HG02642 (cell line): ENCODE data around the gene ARHGAP15.

Experiments used
- ATAC-seq: cut with Tn5 transposase; IDR thresholded peaks from one replicate; pipeline ENCODE4 v1.9.1; 2021; ENCODE audit warnings: mild to moderate bottlenecking; ENCODE audit not compliant: unreplicated experiment, poor library complexity

ARHGAP15 gene

DNA sequence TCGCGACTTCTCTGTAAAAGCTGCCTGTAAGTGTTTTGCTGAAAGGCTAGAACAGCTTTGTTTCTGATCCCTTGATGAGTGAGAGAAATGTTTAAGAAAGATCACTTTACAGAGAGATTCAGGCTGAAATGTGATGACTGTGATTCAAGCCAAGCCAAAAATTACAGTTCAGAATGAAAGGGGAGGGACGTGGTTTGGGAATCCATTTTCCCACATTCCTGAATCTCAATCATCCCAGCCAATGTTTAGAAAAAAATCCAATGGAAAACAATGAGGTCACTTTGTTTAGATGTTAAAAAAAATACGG, 416.7 kb downstream of the ARHGAP15 start:
- ATAC-seq = no peak

DNA sequence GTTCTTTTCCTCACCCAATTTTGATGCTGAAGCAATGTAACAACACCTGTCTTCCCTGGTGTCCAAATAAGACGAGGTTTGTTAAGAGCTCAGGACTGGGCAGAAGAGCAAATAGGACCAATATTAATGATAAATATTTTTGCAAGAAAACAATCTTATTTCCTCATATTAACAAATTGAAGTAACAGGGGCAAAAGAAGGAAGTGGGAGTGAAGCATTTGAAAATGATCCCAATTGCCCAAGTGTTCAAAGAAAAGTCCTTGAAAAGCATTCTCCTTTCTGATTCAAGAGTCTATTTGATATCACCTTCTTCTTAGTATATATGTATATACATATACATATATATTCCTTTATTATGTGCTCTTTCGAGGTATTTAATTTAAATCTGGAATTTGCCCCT, 418.8 kb downstream of the ARHGAP15 start:
- ATAC-seq = no peak

DNA sequence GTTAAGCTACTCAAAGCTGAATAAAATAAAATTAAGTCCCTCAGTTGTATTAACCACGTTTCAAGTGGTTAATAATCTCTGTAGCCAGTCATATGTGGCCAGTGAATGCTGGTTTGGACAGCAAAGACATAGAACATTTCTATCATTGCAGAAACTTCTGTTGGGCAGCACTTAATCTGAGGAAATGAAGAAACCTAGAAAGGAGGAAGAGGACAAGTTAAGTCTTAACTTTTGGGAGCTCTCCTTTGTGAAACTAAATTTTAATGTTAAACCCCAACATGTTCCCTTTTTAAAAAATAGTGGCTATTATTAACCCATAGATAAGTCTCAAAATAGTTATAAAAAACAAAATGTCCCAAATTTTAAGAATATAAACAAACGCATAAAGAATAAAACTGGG, 421.3 kb downstream of the ARHGAP15 start:
- ATAC-seq = no peak

DNA sequence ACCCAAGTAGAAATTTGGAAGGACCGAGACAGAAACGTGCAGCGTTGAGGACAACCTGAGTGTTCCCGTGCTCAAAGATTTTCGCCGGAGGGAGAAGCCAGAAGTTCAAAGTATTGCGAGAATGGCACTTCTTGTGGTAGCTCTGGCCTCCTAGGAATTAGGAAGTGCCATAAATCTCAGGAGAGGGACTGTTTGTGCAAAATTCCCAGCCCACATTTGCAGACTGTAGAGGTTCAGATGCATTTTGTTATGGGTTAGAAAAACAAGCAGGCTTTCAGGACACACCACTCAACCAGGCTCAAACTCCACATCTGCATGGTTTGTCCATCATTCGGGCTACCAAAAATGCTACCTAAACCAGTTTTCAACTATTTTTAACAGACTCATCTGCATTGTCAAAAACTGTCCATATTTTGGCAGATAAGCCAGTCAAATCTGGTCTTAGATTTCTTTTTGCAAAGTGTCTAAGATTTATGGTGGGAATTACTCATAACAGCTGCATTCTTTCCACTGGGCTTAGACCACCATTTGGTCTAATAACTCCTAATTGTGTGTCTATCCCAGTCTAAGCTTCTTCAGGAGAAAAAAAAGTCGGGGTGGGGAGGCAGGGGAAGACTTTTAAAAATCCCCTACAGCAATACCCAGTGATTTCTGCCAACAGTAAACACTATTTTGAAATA, 422.9 kb downstream of the ARHGAP15 start:
- no peak for ATAC-seq

DNA sequence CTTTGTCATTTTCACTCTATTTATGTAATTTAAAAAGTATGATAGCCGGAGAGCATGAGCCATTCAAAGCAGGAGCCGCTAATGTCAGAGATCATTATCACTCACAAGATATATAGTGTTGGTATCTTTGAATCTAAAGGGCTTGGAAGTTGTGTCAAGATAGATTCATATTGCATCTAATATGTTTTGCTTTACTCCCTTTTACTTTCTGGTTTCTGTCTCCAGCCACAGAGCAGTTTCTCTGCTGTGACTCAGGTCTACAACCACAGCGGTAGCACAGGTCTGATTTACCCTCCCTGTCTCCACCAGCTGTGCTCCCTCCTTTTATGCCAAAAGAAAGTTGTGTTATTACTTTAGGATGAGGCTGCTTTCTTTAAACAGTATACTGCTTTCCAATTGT, 424.0 kb downstream of the ARHGAP15 start:
- ATAC-seq = peak; percentile 64

DNA sequence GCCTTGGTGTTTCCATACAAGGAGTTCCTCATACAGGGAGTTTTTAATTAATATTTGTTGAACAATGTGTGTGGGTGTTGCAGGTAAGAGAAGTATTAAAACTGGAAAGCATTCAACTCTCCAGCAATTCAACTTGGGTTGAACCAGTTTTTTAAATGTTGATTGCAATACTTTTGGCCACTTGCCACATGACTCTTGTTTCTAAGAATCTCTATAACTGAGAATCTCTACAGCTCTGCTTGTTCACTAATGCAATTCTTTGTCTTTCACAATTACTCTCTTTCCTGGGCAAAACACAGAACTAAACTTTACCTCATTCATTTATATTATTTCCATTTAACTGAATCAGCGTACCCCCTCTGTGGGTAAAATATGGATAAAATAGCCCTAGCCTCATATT, 429.4 kb downstream of the ARHGAP15 start:
- ATAC-seq = no peak

DNA sequence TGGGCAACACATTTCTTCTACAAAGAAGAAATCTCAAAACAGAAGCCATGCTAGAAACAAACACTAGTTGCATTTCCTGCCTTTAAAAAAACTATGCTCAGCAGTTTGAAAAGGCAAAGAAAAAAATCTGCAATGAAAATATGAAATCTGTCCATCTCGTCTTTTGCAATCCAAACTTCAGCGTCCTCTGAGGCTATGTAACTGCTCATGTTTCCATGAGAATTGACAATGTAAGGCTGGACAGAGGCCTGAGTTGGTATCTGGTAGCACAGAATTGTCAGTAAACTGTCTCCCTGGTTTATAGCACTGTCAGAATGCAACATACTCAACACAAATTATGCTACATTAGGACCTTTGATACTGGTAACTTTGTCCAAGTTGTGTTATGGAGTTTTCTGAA, 429.9 kb downstream of the ARHGAP15 start:
- ATAC-seq = no peak

DNA sequence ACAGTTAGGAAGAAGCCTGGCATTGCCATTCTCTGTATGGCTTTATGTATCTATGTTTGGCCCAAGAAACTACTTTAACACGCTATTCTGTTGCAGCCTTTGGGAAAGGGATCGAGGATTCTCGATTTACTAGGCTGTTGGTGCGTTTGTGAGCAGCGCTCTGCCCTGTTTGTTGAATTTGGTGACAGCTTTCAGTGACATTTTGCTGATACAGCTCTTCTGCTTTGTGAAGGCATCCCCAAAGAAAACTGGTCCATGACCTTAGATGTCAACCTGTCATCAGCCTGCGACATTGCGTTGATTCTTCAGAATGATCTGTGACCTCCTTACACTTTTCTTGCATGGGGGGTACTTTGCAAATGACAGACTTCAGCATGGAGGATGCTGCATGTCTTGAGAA, 431.5 kb downstream of the ARHGAP15 start:
- no peak for ATAC-seq

DNA sequence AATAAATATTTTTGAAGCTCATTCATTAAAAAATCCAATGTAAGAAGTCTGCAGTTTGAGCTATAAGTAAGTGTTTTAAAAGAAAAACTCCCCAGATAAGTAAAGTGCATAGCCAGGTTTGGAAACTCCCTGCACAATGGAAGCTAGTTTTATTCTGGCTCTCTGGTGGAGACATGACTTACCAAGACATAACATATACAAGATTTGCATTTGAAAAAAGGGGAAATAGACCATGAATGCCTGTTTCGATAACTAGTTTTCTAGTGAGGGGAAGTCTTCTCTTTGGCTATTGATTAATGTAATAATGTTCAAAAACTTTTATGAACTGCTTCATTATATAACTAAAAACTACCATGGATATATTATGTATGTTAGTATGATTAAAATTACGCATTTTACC, 435.2 kb downstream of the ARHGAP15 start:
- ATAC-seq = peak; percentile 97

DNA sequence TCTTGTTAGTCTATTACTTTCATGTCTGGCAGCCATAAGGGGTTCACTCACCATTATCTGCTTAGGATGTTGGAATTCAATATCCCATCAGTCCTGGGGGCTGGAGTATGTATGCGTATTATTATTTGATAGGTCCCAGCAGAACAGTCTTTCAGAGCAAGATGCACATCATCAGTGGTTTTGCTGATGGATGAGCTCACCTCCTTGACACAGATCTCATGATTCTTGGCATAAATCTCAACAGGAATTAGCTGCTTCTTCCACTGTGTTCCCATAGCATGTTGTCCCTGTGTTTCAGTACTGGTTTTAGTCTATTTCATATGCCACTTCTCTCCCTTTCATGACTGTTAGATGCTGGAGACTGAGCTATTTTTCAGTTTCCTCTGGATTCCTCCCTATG, 442.5 kb downstream of the ARHGAP15 start:
- ATAC-seq = no peak

DNA sequence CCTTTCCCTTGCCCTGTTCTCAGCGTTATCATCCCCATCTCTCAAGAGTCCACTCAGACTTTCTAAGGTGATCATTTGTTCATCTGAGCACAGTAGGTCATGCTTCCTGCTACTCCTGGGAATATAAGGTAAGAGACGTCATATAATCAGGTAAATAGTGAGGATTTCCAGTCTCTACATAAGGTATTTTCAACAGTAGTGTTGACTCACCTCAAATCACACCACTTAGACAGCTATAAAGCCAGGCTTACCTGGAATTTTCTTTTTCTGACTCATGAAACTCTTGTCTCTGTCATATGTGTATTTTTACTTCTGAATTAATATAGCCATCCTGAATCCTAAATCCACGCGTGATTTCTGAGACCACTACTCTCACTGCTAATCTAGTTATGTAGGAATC, 443.2 kb downstream of the ARHGAP15 start:
- no peak for ATAC-seq

DNA sequence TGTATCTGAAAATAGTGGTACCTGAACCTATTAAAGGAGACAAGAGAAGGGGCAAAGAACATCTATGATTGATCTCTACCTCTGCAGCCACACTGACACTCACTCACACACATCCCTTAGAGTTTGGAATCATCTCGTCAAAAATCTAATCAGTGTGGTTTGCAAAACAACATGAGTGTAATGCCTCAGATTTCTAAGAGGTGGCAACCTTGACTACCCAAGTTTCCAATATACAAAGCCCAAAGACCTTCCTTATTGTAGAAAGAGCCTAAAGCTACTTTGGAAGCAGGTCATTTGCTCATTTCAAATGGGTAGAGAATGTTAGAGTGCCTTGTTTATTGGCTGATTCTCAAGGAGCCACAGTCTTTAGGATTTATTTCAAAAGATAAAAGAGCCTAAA, 444.9 kb downstream of the ARHGAP15 start:
- ATAC-seq = no peak

DNA sequence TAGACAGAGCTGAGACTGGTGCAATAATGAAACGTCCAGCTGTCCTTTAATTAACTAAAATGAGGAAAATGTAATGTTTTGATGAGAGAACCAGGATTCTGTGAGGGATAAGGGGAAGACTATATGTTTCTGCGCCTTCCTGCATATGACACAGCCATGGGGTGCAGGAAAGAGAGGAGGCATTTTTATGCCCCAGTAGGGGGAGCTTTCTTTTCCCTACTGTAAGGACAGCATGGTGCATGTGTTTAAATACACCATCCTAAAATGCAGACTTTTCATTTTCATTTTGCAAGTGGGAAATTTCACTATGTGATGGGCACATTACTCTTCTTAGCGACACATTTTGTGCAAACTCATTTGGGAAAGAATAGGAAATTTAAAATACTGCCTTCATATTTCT, 446.1 kb downstream of the ARHGAP15 start:
- no peak for ATAC-seq

DNA sequence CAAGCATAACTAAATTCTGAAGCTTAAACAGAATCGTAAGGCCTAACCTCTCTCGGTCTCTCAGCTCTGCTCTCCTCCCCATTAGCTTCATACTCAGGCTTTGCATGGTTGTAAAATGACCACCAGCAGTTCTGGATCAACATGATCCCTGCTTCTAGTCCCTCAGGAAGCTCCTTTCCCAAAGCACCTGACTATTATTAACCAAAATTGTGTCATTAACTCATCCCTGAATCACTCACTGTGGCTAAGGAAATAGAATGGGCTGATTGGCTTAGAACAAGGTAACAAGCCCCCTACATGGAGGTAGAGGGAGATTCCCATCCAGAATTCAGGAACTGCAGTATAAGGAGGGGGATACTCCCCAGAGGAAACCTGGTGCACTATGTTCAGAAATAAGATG, 448.3 kb downstream of the ARHGAP15 start:
- ATAC-seq = no peak

DNA sequence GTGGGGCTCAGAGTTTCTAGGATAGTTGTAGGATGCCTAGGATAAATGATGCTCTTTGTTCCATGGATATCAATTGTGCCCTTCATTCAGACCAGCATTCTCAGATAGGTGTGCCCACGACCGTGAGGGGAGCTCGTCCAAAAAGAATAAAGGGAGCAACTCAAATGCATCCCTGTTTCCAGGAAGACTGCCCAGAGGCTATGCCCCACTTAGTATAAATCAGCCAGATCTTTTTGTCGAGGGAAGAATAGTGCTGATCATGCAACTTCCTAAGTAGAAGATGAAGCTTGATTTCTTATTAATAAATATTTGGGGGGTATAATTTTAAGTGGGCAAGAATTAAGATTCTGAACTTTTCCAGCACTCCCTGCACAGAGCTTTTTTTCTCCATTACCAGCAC, 450.2 kb downstream of the ARHGAP15 start:
- no peak for ATAC-seq

DNA sequence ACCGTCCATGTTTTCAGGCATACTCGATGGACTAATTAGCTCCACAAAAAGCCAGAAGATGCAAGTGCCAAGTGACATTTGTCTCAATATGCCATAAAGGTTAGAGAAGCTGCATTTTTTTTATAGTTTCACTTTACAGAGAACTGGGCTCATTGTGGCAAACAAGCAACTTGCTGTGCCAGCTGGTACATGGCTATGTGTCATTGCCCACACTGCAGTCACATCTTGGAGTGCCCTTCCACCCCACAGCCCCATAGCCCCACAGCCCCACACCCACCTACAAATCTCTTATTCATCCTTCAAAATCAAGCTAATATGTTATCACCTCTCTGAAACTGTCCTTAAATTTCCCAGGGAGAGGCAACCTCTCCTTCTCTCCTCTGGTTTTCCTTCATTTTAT, 451.9 kb downstream of the ARHGAP15 start:
- ATAC-seq = no peak

DNA sequence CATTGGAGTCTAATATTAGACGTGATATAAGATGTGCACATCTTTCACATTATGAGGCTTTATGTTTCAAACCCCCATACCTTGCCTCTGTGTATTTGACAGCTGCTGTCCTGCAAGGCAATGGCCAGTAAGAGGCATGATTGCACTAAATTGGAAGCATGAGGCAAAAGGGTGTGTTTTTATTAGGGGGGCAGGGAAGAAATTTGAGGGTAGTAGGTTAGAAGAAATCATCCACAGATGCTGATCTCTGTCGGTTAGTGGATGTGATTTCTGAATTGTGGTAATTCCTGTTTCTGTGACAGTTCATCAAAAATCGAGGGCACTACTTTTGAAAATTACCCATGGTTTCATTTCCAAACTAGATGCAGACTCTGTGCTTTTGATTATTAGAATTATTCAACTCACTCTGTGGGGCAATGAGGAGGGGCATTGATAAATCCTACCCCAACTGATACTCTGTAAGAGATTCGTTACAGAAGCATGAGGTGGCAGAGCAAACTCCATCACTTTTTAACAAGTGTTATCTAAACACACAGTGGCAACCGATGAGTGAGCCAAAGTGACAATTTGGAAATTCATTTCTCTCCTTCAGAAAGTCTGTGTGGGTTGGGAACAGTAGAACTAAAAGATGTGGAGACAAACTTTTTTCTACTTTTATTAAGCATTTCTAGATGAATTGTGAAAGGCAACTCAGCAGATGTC, 453.0 kb downstream of the ARHGAP15 start:
- ATAC-seq = no peak

DNA sequence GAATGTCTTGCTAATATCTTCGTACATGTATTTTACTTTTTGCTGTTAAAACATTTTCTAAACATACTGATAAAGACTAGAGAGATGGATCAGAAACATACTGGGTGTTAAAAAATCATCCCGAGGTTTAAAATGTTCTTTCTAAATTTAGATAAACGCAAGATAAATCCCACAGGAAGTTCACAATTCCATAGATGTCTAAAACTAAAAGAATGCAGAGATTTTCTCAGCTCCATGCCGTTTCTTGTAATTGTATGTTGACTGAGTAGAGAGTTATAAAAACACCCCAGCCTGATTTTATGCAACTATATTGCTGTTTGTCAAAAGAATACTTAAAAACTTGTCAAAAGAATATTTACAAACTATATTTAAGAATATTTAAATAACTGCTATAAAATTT, 455.7 kb downstream of the ARHGAP15 start:
- no peak for ATAC-seq

DNA sequence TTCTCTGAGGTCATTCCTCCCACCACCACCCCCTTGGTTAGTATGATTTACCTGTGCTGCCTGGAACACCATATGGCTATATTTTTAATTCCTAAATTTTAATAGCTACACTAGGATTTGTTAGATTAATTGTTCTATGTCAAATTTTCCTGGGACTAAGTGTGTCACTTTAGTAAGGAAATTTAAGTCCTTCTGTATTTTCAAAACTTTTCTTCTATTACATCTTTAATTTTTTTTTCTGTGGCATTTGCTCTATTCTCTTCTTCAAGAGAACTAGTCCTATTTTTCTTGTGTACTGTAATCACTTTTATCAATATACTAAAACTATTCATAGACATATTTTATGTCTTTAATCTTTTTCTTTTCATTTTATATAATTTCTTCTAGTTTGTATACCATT, 456.9 kb downstream of the ARHGAP15 start:
- no peak for ATAC-seq

DNA sequence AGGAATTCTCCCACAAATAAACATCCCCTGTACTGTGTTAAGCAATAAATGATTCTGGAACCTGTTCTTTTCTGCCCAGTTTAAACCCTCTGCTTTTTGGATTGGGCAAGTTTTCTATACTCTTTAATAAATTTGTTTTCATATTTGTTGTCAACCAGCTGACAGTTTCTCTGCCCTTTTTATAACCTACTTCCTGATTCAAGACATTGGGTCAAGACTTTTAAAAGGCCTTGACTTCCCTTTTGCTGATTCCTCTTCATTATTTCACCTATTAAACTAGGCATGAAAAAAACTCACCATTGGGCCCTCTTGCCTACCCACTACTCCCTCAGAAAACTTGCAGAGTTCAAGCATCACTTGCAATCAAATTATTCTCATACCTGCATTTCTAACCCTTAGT, 459.5 kb downstream of the ARHGAP15 start:
- no peak for ATAC-seq

DNA sequence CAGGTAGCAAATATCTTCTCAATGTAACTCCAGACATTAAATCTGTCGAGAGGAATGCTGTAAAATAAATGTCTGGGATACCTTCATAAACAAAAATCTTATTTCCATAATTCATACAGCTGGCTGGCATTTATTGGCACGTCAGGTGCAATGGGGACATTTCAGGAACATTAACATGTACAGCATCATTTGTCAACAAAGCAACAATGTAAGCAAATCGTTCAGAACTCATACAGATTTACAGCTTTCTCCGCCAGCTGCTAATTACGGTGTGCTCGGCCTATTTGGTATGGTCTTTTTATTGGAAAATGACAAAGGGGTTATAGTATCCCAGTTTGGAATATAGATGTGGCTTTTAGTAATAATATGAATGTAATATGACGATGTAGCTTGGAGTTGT, 464.9 kb downstream of the ARHGAP15 start:
- ATAC-seq = no peak

DNA sequence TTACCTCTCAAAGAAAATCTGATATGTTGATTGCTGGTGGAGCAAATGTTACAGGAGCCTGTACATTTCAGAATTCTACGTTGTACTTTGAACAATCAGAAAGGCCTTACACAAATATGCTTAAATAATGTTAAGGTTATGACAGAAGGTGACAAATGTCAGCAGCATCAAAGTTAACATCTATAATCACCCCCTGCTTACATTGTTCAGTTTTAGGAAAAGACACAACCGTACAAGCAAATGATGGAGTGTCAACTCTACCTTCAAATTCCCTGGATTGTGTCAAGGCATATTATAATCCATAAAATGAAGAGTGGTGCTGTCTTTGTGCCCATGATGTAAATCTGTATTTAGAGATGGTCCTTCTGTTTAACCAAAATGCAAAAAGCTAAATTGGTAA, 465.5 kb downstream of the ARHGAP15 start:
- ATAC-seq = no peak
